ENCODE measurements around the gene TPRG1. TPM values are rescaled to one million over a fixed set of nuclear protein-coding genes. Genes with fewer than 3 reads are reported as not detected.

TPRG1 gene
- total and polyA plus RNA-seq, 4 donors, result 1.0 to 46.6 (median 6.9) TPM

DNA sequence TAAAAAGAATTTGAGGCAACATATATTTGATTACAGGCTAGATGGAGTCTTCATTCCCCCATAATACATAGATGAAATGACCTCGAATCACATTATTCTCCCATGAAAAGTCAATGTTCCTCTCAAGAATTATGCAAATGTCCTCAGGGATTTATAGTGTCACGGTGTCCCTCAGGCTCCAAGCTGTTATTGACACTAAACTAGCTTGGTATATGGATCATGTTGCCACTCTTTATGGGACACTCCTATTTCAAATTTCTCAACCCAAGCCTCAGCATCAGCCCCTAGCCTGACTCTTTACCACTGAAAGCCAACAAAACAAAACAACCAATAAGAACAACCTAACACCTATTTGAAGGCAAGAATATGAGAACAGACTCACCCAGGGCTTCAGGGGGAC is 139.8 kb downstream of the TPRG1 start:
- DNase-seq (ENCODE audit: low spot score), result no peak
- WGBS, result 94% methylated on average over 2 of the region's 2 CpGs
- peaks cover 0 to 9% (median 2%) of the 10 kb centered on the region in 4 donors for H3K36me3 ChIP-seq (ENCODE audit: control insufficient read depth in 4 of 4, insufficient read depth in 3 of 4, low read depth in 1 of 4, low read length in 3 of 4)

GRCh38 chr3:189312866-189313265 is 141.1 kb downstream of the TPRG1 start:
- Histone ChIP-seq H3K4me1 (ENCODE audit: control insufficient read depth in 4 of 4, insufficient read depth in 4 of 4, low read length in 3 of 4) (no peaks in the 10 kb centered on the region), H3K9ac (ENCODE audit: low read depth in 1 of 2, low read length in 2 of 2) (no peak overlapping the region), H3K36me3 (ENCODE audit: control insufficient read depth in 4 of 4, insufficient read depth in 3 of 4, low read depth in 1 of 4, low read length in 3 of 4) (peaks cover 0 to 9% (median 2%) of the 10 kb centered on the region in 4 donors), H3K9me3 (ENCODE audit: control insufficient read depth in 4 of 4, low read length in 3 of 4) (no peaks in the 10 kb centered on the region), H3K4me3 (ENCODE audit: low read depth in 1 of 3, low read length in 3 of 3) (no peak overlapping the region), H3K27me3 (ENCODE audit: control insufficient read depth in 4 of 4, insufficient read depth in 4 of 4, low read length in 3 of 4) (no peaks in the 10 kb centered on the region), H3K27ac (ENCODE audit: low read depth in 1 of 2, low read length in 2 of 2) (no peak overlapping the region)
- DNase-seq (ENCODE audit: low spot score), result no peak
- WGBS, result 96% methylated on average over 4 of the region's 4 CpGs
- TF ChIP-seq CTCF (IDR thresholded peaks at IDR 0.05; ENCODE audit: low read depth, low read length, missing input control) (no peak), TAF1 (conservative IDR thresholded peaks at IDR 0.05) (no peak), JUND (IDR thresholded peaks at IDR 0.05) (no peak), ZBTB33 (IDR thresholded peaks at IDR 0.05) (no peak), FOXA1 (IDR thresholded peaks at IDR 0.05) (no peak), RAD21 (IDR thresholded peaks at IDR 0.05) (no peak), HNF4A (conservative IDR thresholded peaks at IDR 0.05) (no peak), GABPA (IDR thresholded peaks at IDR 0.05 in 1 of 2, conservative IDR thresholded peaks at IDR 0.05 in 1 of 2) (no peak), HNF4G (IDR thresholded peaks at IDR 0.05) (no peak), SP1 (IDR thresholded peaks at IDR 0.05) (no peak), YY1 (IDR thresholded peaks at IDR 0.05) (no peak), FOXA2 (IDR thresholded peaks at IDR 0.05) (no peak), EGR1 (IDR thresholded peaks at IDR 0.05; ENCODE audit: low read depth in 2 of 2) (no peak), NR2F2 (IDR thresholded peaks at IDR 0.05) (no peak), RXRA (IDR thresholded peaks at IDR 0.05) (no peak)
- TF ChIP-seq, protein P1, sequence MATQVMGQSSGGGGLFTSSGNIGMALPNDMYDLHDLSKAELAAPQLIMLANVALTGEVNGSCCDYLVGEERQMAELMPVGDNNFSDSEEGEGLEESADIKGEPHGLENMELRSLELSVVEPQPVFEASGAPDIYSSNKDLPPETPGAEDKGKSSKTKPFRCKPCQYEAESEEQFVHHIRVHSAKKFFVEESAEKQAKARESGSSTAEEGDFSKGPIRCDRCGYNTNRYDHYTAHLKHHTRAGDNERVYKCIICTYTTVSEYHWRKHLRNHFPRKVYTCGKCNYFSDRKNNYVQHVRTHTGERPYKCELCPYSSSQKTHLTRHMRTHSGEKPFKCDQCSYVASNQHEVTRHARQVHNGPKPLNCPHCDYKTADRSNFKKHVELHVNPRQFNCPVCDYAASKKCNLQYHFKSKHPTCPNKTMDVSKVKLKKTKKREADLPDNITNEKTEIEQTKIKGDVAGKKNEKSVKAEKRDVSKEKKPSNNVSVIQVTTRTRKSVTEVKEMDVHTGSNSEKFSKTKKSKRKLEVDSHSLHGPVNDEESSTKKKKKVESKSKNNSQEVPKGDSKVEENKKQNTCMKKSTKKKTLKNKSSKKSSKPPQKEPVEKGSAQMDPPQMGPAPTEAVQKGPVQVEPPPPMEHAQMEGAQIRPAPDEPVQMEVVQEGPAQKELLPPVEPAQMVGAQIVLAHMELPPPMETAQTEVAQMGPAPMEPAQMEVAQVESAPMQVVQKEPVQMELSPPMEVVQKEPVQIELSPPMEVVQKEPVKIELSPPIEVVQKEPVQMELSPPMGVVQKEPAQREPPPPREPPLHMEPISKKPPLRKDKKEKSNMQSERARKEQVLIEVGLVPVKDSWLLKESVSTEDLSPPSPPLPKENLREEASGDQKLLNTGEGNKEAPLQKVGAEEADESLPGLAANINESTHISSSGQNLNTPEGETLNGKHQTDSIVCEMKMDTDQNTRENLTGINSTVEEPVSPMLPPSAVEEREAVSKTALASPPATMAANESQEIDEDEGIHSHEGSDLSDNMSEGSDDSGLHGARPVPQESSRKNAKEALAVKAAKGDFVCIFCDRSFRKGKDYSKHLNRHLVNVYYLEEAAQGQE (IDR thresholded peaks at IDR 0.05), result no peak
- TF ChIP-seq, protein P2, sequence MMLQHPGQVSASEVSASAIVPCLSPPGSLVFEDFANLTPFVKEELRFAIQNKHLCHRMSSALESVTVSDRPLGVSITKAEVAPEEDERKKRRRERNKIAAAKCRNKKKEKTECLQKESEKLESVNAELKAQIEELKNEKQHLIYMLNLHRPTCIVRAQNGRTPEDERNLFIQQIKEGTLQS (IDR thresholded peaks at IDR 0.05), result no peak
- TF ChIP-seq, protein P3, sequence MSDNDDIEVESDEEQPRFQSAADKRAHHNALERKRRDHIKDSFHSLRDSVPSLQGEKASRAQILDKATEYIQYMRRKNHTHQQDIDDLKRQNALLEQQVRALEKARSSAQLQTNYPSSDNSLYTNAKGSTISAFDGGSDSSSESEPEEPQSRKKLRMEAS (IDR thresholded peaks at IDR 0.05), result no peak

More for the DNA sequence above, 139.8 kb downstream of the TPRG1 start:
- no peak for TF ChIP-seq EGR1 (IDR thresholded peaks at IDR 0.05; ENCODE audit: low read depth in 2 of 2)
- Histone ChIP-seq H3K4me3 (ENCODE audit: low read depth in 1 of 3, low read length in 3 of 3) (no peak overlapping the region), H3K9ac (ENCODE audit: low read depth in 1 of 2, low read length in 2 of 2) (no peak overlapping the region), H3K27ac (ENCODE audit: low read depth in 1 of 2, low read length in 2 of 2) (no peak overlapping the region), H3K4me1 (ENCODE audit: control insufficient read depth in 4 of 4, insufficient read depth in 4 of 4, low read length in 3 of 4) (no peaks in the 10 kb centered on the region), H3K9me3 (ENCODE audit: control insufficient read depth in 4 of 4, low read length in 3 of 4) (no peaks in the 10 kb centered on the region), H3K27me3 (ENCODE audit: control insufficient read depth in 4 of 4, insufficient read depth in 4 of 4, low read length in 3 of 4) (no peaks in the 10 kb centered on the region)

All from liver (tissue), 9 donors.